HG03520 (cell line): ENCODE results near the gene MARK1.
"Not testable (repeated sequence)": the region's sequence is repeated elsewhere in the genome, so short reads cannot be mapped to it uniquely, and the experiment has no call there.

ENCODE experiments used
- ATAC-seq: cut with Tn5 transposase; IDR thresholded peaks from one replicate; pipeline ENCODE4 v1.9.1; 2021; ENCODE audit warnings: mild to moderate bottlenecking, moderate library complexity; ENCODE audit not compliant: unreplicated experiment

Gene MARK1

DNA sequence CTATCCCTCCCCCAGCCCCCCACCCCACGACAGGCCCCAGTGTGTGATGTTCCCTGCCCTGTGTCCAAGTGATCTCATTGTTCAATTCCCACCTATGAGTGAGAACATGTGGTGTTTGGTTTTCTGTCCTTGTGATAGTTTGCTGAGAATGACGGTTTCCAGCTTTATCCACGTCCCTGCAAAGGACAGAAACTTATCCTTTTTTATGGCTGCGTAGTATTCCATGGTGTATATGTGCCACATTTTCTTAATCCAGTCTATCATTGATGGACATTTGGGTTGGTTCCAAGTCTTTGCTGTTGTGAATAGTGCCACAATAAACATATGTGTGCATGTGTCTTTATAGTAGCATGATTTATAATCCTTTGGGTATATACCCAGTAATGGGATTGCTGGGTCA lies 77.7 kb downstream of the MARK1 start:
- not testable (repeated sequence) for ATAC-seq

- ATAC-seq: not testable (repeated sequence)
Observed at GRCh38 chr1:220611100-220611499, 83.2 kb downstream of the MARK1 start.

DNA sequence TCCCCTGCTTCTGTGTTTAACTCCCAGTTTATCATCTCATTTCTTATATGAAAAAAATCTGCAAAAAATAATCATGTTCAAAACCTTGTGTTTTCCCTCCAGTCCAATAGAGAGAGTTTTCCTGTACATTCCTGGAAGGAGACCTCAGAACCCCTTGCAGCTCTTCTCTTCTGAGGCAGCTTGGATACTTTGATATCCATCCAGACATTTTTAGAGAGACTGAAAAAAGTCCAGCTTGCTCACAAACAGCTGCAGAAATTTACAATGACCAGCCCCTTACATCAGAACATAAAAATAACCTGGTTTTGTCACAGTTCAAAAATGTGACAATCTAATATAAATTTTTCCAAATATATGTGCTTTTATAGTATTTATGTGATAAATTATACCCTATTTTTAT lies 88.9 kb downstream of the MARK1 start:
- ATAC-seq: no peak

DNA sequence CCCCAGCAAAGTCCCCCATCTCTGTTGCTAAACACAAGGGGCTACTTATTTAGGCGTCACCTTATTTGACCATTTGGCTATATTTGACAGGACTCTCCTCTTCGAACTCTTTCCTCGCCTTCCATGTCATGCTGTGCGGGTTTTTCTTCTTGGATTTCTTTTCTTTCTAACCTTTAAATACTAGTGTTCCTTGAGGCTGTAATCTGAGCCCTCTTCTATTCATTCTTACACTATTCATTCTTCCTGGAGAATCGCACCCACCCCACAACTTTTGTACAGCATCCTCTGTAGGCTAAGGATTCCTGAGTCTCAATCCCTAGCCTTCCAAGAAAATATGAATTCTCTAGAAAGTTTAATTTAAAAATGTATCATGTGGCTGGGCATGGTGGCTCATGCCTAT lies 100.5 kb downstream of the MARK1 start:
- no peak for ATAC-seq

- no peak for ATAC-seq
Observed at GRCh38 chr1:220631238-220631815, 103.4 kb downstream of the MARK1 start.

- ATAC-seq: no peak
Observed at GRCh38 chr1:220637759-220638158, 109.8 kb downstream of the MARK1 start.

- no peak for ATAC-seq
Observed at GRCh38 chr1:220642285-220642684, 114.3 kb downstream of the MARK1 start.

GRCh38 chr1:220652995-220653394 lies 125.1 kb downstream of the MARK1 start:
- ATAC-seq: no peak

DNA sequence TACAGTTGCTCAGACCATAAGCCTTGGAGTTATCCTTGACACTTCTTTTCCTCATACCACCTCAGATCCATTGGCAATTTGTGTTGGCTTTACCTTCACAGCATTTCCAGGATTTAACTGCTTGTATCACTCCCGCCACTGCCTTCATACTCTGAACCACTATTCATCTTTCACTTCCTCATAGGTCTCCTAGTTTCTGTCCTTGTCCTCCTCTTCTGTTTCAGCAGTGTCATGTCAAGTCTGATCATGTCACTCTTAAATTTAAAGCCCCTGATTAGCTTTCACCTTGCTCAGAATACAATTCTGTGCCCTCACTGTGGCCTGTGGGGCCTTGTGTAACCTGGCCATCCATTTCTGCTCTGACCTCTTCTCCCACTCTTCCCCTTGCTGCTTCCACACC lies 127.6 kb downstream of the MARK1 start:
- peak; percentile 93 for ATAC-seq

- ATAC-seq: no peak
Observed at GRCh38 chr1:220655961-220656740, 128.2 kb downstream of the MARK1 start.

DNA sequence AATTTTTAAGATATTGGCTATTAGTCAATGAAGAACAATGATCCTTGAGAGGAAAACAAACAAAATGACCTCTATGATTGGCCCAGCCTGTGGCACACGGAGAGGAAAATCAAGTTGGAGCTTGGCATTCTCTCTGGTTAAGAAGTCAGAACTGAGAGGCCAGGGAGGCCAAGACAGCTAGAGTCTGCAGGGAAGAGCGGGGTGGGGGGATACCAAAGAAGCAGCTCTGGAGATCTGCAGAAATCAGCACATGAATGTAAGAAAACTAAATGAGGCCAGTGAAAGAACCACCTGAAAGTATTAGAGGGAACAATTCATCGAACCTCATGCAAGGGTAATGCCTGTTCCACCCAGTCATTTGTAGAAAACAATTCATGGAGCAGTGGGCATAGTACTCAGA lies 138.4 kb downstream of the MARK1 start:
- no peak for ATAC-seq

DNA sequence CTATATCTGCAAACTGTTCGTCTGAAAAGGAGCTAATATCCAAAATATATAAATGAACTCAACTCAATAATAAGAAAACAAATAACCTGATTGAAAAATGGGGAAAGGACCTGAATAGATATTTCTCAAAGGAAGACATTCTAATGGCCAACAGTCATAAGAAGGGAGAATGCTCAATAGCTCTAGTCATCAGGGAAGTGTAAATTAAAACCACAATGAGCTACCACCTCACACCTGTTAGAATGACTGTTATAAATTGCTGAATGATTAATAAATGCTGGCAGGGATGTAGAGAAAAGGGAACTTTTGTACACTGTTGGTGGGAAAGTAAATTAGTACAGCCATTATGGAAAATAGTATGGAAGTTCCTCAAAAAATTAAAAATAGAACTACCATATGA lies 141.1 kb downstream of the MARK1 start:
- ATAC-seq: no peak

DNA sequence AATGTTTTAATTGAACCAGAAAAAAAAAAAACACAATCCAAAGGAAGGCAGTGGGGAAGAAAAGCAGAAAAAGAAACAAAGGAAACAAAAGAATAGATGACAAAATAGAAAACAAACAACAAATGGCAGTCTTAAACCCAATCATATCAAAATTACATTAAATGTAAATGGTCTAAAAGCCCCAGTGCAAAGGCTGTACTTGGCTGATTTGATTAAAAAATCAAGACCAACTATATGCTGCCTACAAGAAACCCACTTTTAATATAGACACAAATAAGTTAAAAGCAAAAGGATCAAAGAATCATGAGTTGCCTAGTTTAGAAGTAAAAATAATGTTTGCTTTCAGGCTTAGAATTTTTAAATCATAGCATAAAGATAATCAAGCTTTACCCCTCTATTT lies 142.4 kb downstream of the MARK1 start:
- no peak for ATAC-seq

DNA sequence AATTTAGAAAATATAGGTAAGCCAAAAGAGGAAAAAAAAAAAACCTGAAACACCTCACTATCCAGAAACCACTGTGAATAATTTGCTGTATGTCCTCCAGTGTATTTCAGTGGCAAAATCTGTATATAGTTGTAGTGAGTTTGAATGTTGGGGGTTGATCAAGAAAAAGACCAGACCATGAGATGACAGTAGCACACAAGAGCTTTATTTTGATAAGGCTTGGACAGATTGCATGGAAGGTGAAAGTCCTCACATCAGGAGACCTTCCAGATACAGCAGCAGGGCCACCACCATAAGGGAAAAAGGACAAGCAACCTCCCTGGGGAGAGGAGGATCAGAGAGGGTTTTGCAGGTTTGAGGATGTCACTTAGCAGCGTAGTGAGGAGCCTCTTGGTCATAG lies 146.0 kb downstream of the MARK1 start:
- ATAC-seq: no peak

DNA sequence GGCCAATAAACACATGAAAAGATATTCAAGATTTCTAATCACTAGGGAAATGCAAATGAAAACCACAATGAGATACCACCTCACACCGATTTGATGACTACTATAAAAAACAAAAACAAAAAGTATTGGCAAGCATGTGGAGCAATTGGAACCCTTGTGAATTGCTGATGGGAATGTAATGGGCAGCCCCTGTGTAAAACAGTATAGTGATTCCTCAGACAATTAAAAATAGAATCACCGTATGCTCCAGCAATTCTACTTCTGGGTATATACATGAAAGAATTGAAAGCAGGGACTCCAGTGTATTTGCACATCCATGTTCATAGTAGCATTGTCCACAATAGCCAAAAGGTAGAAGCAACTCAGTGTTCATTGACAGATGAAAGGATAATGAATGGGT lies 149.3 kb downstream of the MARK1 start:
- ATAC-seq: no peak

DNA sequence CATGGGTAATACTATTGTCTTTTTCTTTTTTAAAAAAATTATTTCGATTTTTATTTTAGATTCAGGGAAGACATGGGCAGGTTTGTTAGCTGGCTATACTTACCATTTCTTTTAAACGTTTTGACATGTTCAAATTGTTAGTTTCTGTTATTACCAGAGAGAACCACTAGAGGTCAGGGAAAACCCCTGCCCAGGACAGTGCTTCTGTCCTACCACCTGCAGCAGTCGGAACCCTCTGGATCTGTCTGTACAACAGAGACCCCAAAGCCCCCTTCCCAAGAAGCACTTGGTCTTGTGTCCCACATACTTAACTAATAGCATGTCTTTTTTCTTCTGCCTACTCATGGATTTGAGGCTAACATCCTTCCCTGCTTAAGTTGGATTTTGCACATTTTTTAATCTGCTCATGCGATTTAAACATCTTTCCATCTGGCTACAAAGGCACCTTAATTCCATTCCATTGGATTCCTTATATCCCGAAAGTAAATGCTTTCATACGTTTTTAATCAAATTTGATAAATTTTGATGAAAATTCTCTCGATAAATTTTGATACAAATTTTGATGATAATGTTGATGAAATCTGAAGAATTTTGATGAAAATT lies 152.2 kb downstream of the MARK1 start:
- peak; percentile 95 for ATAC-seq

GRCh38 chr1:220681220-220681880 lies 153.4 kb downstream of the MARK1 start:
- ATAC-seq: no peak

DNA sequence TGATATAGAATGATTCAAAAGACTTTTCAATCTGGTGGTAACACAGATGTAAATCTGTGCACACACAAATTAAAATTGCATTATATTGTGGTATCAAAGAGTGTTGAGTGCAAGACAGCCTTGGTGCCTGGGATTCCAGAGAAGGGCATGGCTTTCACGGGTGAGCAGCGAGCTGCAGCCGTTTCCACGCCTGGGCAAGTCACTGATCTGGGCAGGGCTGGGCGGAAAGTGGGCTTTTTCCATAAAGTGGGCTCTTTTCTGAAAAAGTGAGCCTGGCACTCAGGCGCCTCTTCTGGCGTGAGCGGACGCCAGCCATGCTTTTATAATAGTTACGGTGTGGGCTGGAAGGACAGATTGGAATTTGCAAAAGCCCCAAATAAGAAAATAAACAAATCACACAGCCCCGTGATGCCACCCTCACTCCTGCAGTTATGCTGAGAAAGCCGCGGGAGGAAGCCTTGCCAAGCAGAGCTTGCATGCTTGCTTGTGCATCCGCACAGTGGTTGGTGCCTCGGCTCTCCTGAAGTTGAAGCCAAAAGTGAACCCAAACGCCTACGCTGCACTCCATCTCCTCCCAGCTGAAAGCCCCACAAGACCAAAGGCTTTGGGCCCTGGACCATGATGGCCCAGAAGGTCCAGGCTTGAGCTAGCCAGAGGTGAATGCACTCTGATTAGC lies 155.1 kb downstream of the MARK1 start:
- no peak for ATAC-seq

DNA sequence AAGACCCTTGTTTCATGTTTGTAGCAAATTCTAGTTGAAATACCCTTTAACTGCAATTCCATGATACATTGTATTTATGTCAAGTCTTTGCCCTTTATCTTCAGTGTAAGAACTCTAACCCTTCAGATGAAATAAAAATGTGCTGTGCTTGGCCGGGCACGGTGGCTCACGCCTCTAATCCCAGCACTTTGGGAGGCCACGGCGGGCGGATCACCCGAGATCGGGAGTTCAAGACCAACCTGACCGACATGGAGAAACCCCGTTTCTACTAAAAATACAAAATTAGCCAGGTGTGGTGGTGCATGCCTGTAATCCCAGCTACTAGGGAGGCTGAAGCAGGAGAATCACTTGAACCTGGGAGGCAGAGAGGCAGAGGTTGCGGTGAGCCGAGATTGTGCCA lies 155.8 kb downstream of the MARK1 start:
- not testable (repeated sequence) for ATAC-seq

DNA sequence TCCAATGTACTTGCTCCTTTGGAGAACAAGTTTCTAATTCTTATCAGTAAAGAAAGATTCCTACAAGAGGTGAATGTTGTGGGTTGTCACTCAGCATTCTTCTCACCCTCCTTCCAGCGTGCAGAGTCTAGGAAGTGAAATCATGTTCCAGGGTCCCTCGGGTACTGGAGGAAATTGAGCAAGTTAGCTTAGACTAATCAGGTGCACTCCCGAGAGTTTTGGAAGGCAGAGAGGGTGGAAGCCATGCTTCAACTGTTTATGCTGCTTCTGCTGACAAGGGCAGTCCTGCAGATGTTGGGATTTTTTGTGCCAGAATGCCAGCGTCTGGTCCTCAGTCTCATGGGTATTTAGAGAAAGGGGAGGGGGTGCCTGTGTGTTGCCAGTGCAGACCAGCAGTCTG lies 157.0 kb downstream of the MARK1 start:
- ATAC-seq: no peak

DNA sequence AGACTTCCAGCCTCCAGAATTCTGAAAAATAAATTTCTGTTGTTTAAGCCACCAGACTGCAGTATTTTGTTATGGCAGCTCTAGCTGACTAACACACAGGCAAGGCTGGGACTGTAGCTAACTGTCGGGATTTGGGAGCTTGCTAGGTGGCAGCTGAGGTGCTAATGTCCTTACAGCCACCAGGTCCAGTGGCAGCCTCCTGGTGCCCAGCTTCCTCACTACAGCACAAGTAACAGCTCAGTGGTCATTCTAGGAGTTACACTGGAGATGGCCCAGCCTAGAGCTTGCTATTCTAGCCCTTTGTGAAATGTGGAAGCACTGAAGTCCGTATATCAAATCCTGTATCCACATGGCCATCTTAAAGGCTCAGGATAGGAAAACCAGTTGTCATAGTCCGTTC lies 157.9 kb downstream of the MARK1 start:
- ATAC-seq: no peak
